Lower lobe of right lung (tissue), 2 donors: Measurements from ENCODE around the gene KLHDC2. TPM values are rescaled to one million over a fixed set of nuclear protein-coding genes. Genes with fewer than 3 reads are reported as not detected.
"Not testable (repeated sequence)": the region's sequence is repeated elsewhere in the genome, so short reads cannot be mapped to it uniquely, and the experiment has no call there.

ENCODE experiments used
- ATAC-seq, 2 donors: fragments of 200-7000 bp; cut with Tn5 transposase; one replicate each; pipeline ENCODE4 v1.9.1; 2020 to 2022; ENCODE audit warnings: mild to moderate bottlenecking in 2 of 2, moderate library complexity in 2 of 2
- DNase-seq: peaks from one replicate; pipeline ENCODE4 v3.0.0-alpha.2; 2020
- H3K27ac ChIP-seq: fragments of 200-600 bp; one replicate; pipeline ENCODE4 v1.8.0; 2022
- H3K27me3 ChIP-seq: fragments of 200-600 bp; one replicate; pipeline ENCODE4 v1.8.0; 2022; ENCODE audit warnings: low read depth
- H3K36me3 ChIP-seq: fragments of 200-600 bp; one replicate; pipeline ENCODE4 v1.8.0; 2022; ENCODE audit warnings: mild to moderate bottlenecking
- H3K4me1 ChIP-seq: fragments of 200-600 bp; one replicate; pipeline ENCODE4 v1.8.0; 2022
- H3K4me3 ChIP-seq: fragments of 200-600 bp; one replicate; pipeline ENCODE4 v1.8.0; 2022; ENCODE audit warnings: mild to moderate bottlenecking
- H3K9me3 ChIP-seq: fragments of 200-600 bp; one replicate; pipeline ENCODE4 v1.8.0; 2022
- intact Hi-C: fragments of 100-400 bp; cut with DNase I; formaldehyde crosslinking; loops from one replicate; pipeline ENCODE4 v1.11.0; 2022
- total RNA-seq: library from RNA; stranded (reverse); fragmentation: NEBNext Ultra II Directional; extraction: Animal tissue kit (Norgen Biotek cat#: 25700); gene quantifications from one replicate; pipeline ENCODE4 v1.2.1, GENCODE V29; 2021
- TF ChIP-seq, protein P1 (sequence below): fragments of 200-600 bp; IDR thresholded peaks from one replicate; pipeline ENCODE4 v1.8.0; 2022; ENCODE audit warnings: antibody characterized with exemption, mild to moderate bottlenecking
- donor health status: DM: no; HTN: yes; CAD: no; lungs with severe emphysema.

The KLHDC2 gene
- total RNA-seq, 1 donor from 2014 or later = 42.4 TPM

DNA sequence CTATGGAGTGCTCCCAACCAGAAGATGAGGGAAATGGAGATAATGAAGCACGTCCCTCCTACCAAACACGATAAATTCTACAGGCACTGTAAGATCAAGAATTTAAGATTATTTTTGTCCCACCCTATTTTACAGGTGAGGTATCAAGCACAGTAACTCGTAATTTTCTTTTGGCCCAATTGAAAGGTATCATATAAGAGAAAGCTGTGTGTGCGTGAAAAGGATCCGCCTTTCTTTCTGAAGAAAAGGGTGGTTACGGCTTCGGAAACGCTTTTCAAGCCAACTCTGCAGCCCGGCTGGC, 733 bp upstream of the KLHDC2 start:
- TF ChIP-seq, protein P1, sequence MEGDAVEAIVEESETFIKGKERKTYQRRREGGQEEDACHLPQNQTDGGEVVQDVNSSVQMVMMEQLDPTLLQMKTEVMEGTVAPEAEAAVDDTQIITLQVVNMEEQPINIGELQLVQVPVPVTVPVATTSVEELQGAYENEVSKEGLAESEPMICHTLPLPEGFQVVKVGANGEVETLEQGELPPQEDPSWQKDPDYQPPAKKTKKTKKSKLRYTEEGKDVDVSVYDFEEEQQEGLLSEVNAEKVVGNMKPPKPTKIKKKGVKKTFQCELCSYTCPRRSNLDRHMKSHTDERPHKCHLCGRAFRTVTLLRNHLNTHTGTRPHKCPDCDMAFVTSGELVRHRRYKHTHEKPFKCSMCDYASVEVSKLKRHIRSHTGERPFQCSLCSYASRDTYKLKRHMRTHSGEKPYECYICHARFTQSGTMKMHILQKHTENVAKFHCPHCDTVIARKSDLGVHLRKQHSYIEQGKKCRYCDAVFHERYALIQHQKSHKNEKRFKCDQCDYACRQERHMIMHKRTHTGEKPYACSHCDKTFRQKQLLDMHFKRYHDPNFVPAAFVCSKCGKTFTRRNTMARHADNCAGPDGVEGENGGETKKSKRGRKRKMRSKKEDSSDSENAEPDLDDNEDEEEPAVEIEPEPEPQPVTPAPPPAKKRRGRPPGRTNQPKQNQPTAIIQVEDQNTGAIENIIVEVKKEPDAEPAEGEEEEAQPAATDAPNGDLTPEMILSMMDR = no peak
- Histone ChIP-seq H3K27me3 (no peaks in the 10 kb centered on the region), H3K27ac (peak overlapping the region; percentile 97), H3K36me3 (peaks cover 8% of the 10 kb centered on the region), H3K4me1 (peaks cover 32% of the 10 kb centered on the region), H3K4me3 (peak overlapping the region; percentile 85), H3K9me3 (no peaks in the 10 kb centered on the region)
- intact Hi-C loops = loop anchor here (5.0 kb wide), 1 partner anchor 135 kb away; no protein-coding TSS in a partner anchor
- ATAC-seq (no peak), DNase-seq (no peak)

- Histone ChIP-seq H3K9me3 (no peaks in the 10 kb centered on the region), H3K4me1 (peaks cover 32% of the 10 kb centered on the region), H3K36me3 (peaks cover 17% of the 10 kb centered on the region), H3K27me3 (no peaks in the 10 kb centered on the region), H3K4me3 (peak overlapping the region; percentile 85), H3K27ac (peak overlapping the region; percentile 97)
- intact Hi-C loops = loop anchor here (5.0 kb wide), 1 partner anchor 136 kb away; no protein-coding TSS in a partner anchor
- TF ChIP-seq, protein P1 = no peak
- peak; percentile 33 to 62 for ATAC-seq
- DNase-seq = peak; percentile 73
These were observed 558 bp downstream of the KLHDC2 start for GRCh38 chr14:49768301-49769121.

- intact Hi-C loops = loop anchor here (5.0 kb wide), 1 partner anchor 137 kb away; no protein-coding TSS in a partner anchor
These were observed 1.2 kb downstream of the KLHDC2 start for GRCh38 chr14:49769171-49769570.

DNA sequence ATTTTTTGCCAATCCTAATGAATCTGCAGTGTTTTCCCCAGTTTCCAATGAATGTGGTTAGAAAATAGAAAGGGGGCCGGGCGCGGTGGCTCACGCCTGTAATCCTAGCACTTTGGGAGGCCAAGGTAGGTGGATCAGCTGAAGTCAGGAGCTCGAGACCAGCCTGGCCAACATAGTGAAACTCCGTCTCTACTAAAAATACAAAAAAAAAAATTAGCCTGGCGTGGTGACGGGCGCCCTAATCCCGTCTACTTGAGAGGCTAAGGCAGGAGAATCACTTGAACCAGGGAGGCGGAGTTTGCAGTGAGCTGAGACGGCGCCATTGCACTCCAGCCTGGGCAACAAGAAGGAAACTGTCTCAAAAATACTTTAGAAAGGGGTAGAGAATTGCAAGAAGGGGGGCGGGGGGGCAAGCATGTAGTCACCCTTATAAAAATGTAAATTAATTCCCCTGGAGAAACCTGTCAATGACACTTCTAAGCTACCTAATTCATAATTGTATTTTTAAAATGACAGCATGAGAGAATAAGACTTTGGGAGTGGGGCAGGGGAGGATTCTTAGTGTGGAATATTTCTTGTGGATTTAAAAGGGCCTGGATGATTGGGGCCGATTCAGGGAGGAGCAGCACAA, 1.7 kb downstream of the KLHDC2 start:
- H3K4me3 ChIP-seq = peak overlapping the region; percentile 85
- H3K27ac ChIP-seq = peak overlapping the region; percentile 97
- ATAC-seq (peak in 1 of 2 donors; percentile 13), DNase-seq (peak; percentile 55)
- no peaks in the 10 kb centered on the region for H3K27me3 ChIP-seq
- H3K4me1 ChIP-seq = peaks cover 32% of the 10 kb centered on the region
- TF ChIP-seq, protein P1 = no peak
- H3K9me3 ChIP-seq = no peaks in the 10 kb centered on the region
- intact Hi-C loops = loop anchor here (5.0 kb wide), 1 partner anchor 137 kb away; no protein-coding TSS in a partner anchor
- peaks cover 29% of the 10 kb centered on the region for H3K36me3 ChIP-seq

More at GRCh38 chr14:49769171-49769570, 1.2 kb downstream of the KLHDC2 start:
- no peak for DNase-seq
- Histone ChIP-seq H3K27ac (peak overlapping the region; percentile 97), H3K27me3 (no peaks in the 10 kb centered on the region), H3K4me1 (peaks cover 32% of the 10 kb centered on the region), H3K4me3 (peak overlapping the region; percentile 85), H3K36me3 (peaks cover 24% of the 10 kb centered on the region), H3K9me3 (no peaks in the 10 kb centered on the region)
- TF ChIP-seq, protein P1 = no peak
- no peak for ATAC-seq

- peaks cover 35% of the 10 kb centered on the region for H3K36me3 ChIP-seq
- ATAC-seq (peak in 1 of 2 donors; percentile 21), DNase-seq (no peak)
- TF ChIP-seq, protein P1 = no peak
- intact Hi-C loops = no loop called here
- H3K4me1 ChIP-seq = peaks cover 32% of the 10 kb centered on the region
- H3K27ac ChIP-seq = peak overlapping the region; percentile 97
- peak overlapping the region; percentile 85 for H3K4me3 ChIP-seq
- H3K9me3 ChIP-seq = no peaks in the 10 kb centered on the region
- no peaks in the 10 kb centered on the region for H3K27me3 ChIP-seq
These were observed 2.4 kb downstream of the KLHDC2 start for GRCh38 chr14:49770212-49770817.

GRCh38 chr14:49771691-49772090, 3.7 kb downstream of the KLHDC2 start:
- H3K27me3 ChIP-seq, DNase-seq, H3K4me3 ChIP-seq, H3K9me3 ChIP-seq, H3K27ac ChIP-seq, ATAC-seq, intact Hi-C loops: not testable (repeated sequence)
- H3K36me3 ChIP-seq = peaks cover 49% of the 10 kb centered on the region
- H3K4me1 ChIP-seq = peaks cover 30% of the 10 kb centered on the region
